OCI-LY3 (cell line): ENCODE results near the gene TTC9C.
"Not testable (repeated sequence)": the region's sequence is repeated elsewhere in the genome, so short reads cannot be mapped to it uniquely, and the experiment has no call there.

Experiments
- H2AFZ ChIP-seq: fragments of 200-600, 300-600 bp; shearing (Covaris generic); 2 replicates; pipeline ENCODE4 v1.6.0; 2014; ENCODE audit warnings: antibody characterized with exemption, low read depth, low read length
- H3K27ac ChIP-seq: fragments of 200-600, 300-600 bp; sonication (generic); 2 replicates; pipeline ENCODE4 v1.5.1; 2014; ENCODE audit warnings: mild to moderate bottlenecking, low read length, moderate library complexity, mixed read lengths
- H3K27me3 ChIP-seq: fragments of 200-600, 300-600 bp; sonication (generic); 2 replicates; pipeline ENCODE4 v1.6.1; 2014; ENCODE audit warnings: low read depth, low read length, mixed read lengths
- H3K36me3 ChIP-seq: fragments of 200-600, 300-600 bp; sonication (generic); replicated peaks from 2 replicates; pipeline ENCODE3; 2014; ENCODE audit warnings: low read depth, low read length, mixed read lengths
- H3K4me1 ChIP-seq: fragments of 300-600, 200-600 bp; sonication (generic); 2 replicates; pipeline ENCODE4 v1.6.1; 2014; ENCODE audit warnings: low read length, mixed read lengths
- H3K4me2 ChIP-seq: fragments of 200-600, 300-600 bp; sonication (generic); 2 replicates; pipeline ENCODE4 v1.6.1; 2014; ENCODE audit warnings: low read length, mixed read lengths
- H3K4me3 ChIP-seq: fragments of 300-600, 200-600 bp; sonication (generic); 2 replicates; pipeline ENCODE4 v1.5.1; 2014; ENCODE audit warnings: antibody characterized with exemption, mild to moderate bottlenecking, low read length, moderate library complexity
- H3K79me2 ChIP-seq: fragments of 300-600, 200-600 bp; shearing (Covaris generic); 2 replicates; pipeline ENCODE4 v1.6.1; 2014; ENCODE audit warnings: mild to moderate bottlenecking, low read length, mixed read lengths
- H3K9ac ChIP-seq: fragments of 300-600, 200-600 bp; shearing (Covaris generic); 2 replicates; pipeline ENCODE4 v1.6.0; 2014; ENCODE audit warnings: mild to moderate bottlenecking, low read length, moderate library complexity
- H3K9me3 ChIP-seq: fragments of 200-600, 300-600 bp; shearing (Covaris generic); 2 replicates; pipeline ENCODE4 v1.6.1; 2014; ENCODE audit warnings: low read length, mixed read lengths; ENCODE audit not compliant: insufficient read depth
- H4K20me1 ChIP-seq: fragments of 200-600, 300-600 bp; sonication (generic); 2 replicates; pipeline ENCODE4 v1.6.1; 2016; ENCODE audit warnings: low read length, mixed read lengths; ENCODE audit not compliant: insufficient read depth
- EZH2phosphoT487 ChIP-seq: fragments of 200-600 bp; shearing (Covaris generic); IDR thresholded peaks from 2 replicates; pipeline ENCODE4 v1.6.1; 2018; ENCODE audit warnings: antibody characterized with exemption, mixed run types, low read depth
- TF ChIP-seq, protein P1 (sequence below): fragments of 200-600, 300-600 bp; sonication (generic); IDR thresholded peaks from 2 replicates; pipeline ENCODE4 v1.5.1; 2014; ENCODE audit warnings: antibody characterized with exemption, low read length, low read depth

The TTC9C gene

GRCh38 chr11:62753736-62754603 is 25.7 kb downstream of the TTC9C start, which contains the start of gene ZBTB3:
ZBTB3 (minus strand) TSS chr11:62754160; CDS start chr11:62753664, 496 bp downstream.
- Histone ChIP-seq H4K20me1 (no peaks in the 10 kb centered on the region), H3K27ac (peak within 1 kb of the TSS; percentile 60), H3K79me2 (no peaks in the 10 kb centered on the region), H3K4me3 (peak within 1 kb of the TSS; percentile 78), H3K4me2 (peak within 1 kb of the TSS; percentile 81), H3K9ac (peak within 1 kb of the TSS; percentile 71), H3K9me3 (no peaks in the 10 kb centered on the region), H3K27me3 (no peaks in the 10 kb centered on the region), H3K36me3 (peaks cover 9% of the 10 kb centered on the region), H3K4me1 (peaks cover 8% of the 10 kb centered on the region), H2AFZ (peak within 1 kb of the TSS; percentile 94)
- TF ChIP-seq EZH2phosphoT487 = no peak

- Histone ChIP-seq H3K36me3 (peaks cover 6% of the 10 kb centered on the region), H3K79me2 (no peaks in the 10 kb centered on the region), H3K27ac (no peak overlapping the region), H3K9me3 (no peaks in the 10 kb centered on the region), H3K27me3 (no peaks in the 10 kb centered on the region), H3K4me3 (no peak overlapping the region), H3K9ac (no peak overlapping the region), H2AFZ (no peak overlapping the region), H4K20me1 (no peaks in the 10 kb centered on the region), H3K4me2 (no peak overlapping the region), H3K4me1 (peaks cover 8% of the 10 kb centered on the region)
- TF ChIP-seq, protein P1, sequence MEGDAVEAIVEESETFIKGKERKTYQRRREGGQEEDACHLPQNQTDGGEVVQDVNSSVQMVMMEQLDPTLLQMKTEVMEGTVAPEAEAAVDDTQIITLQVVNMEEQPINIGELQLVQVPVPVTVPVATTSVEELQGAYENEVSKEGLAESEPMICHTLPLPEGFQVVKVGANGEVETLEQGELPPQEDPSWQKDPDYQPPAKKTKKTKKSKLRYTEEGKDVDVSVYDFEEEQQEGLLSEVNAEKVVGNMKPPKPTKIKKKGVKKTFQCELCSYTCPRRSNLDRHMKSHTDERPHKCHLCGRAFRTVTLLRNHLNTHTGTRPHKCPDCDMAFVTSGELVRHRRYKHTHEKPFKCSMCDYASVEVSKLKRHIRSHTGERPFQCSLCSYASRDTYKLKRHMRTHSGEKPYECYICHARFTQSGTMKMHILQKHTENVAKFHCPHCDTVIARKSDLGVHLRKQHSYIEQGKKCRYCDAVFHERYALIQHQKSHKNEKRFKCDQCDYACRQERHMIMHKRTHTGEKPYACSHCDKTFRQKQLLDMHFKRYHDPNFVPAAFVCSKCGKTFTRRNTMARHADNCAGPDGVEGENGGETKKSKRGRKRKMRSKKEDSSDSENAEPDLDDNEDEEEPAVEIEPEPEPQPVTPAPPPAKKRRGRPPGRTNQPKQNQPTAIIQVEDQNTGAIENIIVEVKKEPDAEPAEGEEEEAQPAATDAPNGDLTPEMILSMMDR = no peak
- no peak for TF ChIP-seq EZH2phosphoT487
Measured at GRCh38 chr11:62755086-62755615, 26.9 kb downstream of the TTC9C start.

DNA sequence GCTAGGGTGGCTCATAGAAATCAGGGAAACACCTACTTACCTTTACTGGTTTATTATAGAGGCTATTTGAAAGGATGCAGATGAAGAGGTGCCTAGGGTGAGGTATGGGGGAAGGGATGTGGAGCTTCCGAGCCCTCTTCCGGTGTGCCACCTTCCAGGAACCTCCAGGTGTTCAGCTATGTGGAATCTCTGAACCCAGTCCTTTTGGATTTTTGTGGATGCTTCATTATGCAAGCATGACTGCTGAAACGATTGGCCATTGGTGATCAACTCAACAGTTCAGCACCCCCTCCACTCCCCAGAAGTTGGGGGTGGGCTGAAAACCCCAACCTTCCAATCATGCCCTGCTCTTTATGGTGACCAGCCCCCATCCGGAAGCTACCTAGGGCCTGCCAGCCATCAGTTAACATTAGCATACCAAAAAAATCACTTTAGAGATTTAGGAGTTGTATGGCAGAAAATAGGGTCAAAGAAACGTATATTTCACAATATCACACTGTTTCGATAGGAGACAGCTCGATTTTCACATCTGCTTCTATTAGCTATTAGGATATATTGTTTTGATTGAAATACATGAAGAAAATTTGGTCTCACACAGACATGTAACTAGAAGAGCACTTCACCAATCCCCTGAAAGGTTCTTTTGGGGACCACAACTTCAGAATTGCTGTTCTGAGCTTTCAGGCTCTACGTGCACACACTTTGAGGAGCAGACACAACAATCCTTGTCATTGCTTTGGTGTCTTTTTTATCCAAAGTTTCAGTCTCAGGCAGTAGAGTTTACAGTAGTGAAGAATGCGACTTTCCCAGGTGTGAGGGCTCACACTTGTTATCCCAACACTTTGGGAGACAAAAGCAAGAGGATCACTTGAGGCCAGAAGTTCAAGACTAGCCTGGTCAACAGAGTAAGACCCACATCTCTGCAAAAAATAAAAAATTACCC is 29.8 kb downstream of the TTC9C start:
- H3K9me3 ChIP-seq = no peaks in the 10 kb centered on the region
- peaks cover 5% of the 10 kb centered on the region for H3K36me3 ChIP-seq
- H2AFZ ChIP-seq = no peak overlapping the region
- H3K4me2 ChIP-seq = no peak overlapping the region
- no peaks in the 10 kb centered on the region for H4K20me1 ChIP-seq
- no peak overlapping the region for H3K4me3 ChIP-seq
- peaks cover 17% of the 10 kb centered on the region for H3K4me1 ChIP-seq
- no peak overlapping the region for H3K27ac ChIP-seq
- H3K9ac ChIP-seq = no peak overlapping the region
- H3K27me3 ChIP-seq = no peaks in the 10 kb centered on the region
- no peak for TF ChIP-seq EZH2phosphoT487
- TF ChIP-seq, protein P1 = no peak
- H3K79me2 ChIP-seq = peaks cover 15% of the 10 kb centered on the region

- not testable (repeated sequence) for H4K20me1 ChIP-seq, H3K27me3 ChIP-seq, H3K9me3 ChIP-seq, H3K27ac ChIP-seq, H3K4me1 ChIP-seq, H2AFZ ChIP-seq
- Histone ChIP-seq H3K4me2 (peak overlapping the region; percentile 56), H3K36me3 (peaks cover 11% of the 10 kb centered on the region), H3K9ac (peak overlapping the region; percentile 46), H3K79me2 (peaks cover 15% of the 10 kb centered on the region), H3K4me3 (peak overlapping the region; percentile 90)
Measured at GRCh38 chr11:62760867-62761227, 32.6 kb downstream of the TTC9C start.
